Measurements from ENCODE around the gene PSMD3.
"Not testable (repeated sequence)": the region's sequence is repeated elsewhere in the genome, so short reads cannot be mapped to it uniquely, and the experiment has no call there.

Gene PSMD3

GRCh38 chr17:39994448-39994847 is 13.8 kb downstream of the PSMD3 start:
- DNase-seq = peak in 1 of 10 donors; percentile 67
- intact Hi-C loops (cut with DNase I) = no loop called here

GRCh38 chr17:39995438-39995837 is 14.8 kb downstream of the PSMD3 start:
- intact Hi-C loops (cut with DNase I) = no loop called here
- peak in 1 of 10 donors; percentile 68 for DNase-seq

- intact Hi-C loops (cut with DNase I) = no loop called here
- DNase-seq = peak in 1 of 10 donors; percentile 69
These were observed 15.6 kb downstream of the PSMD3 start for GRCh38 chr17:39996162-39996561.

- peak in 1 of 10 donors; percentile 47 for DNase-seq
- intact Hi-C loops (cut with DNase I) = no loop called here
These were observed 16.2 kb downstream of the PSMD3 start for GRCh38 chr17:39996800-39997199.

- intact Hi-C loops (cut with DNase I) = no loop called here
- DNase-seq = peak in 2 of 10 donors; percentile 37 to 45
These were observed 16.9 kb downstream of the PSMD3 start for GRCh38 chr17:39997543-39997942.

GRCh38 chr17:39999067-39999466 is 18.5 kb downstream of the PSMD3 start:
- DNase-seq = no peak
- intact Hi-C loops (cut with DNase I) = no loop called here

- intact Hi-C loops (cut with DNase I) = no loop called here
- DNase-seq = no peak
These were observed 19.6 kb downstream of the PSMD3 start for GRCh38 chr17:40000161-40000560.

GRCh38 chr17:40001335-40001734 is 20.7 kb downstream of the PSMD3 start:
- intact Hi-C loops (cut with DNase I); DNase-seq: not testable (repeated sequence)

- intact Hi-C loops (cut with DNase I) = no loop called here
- no peak for DNase-seq
These were observed 23.5 kb downstream of the PSMD3 start for GRCh38 chr17:40004072-40004471.

- intact Hi-C loops (cut with DNase I) = no loop called here
These were observed 24.1 kb downstream of the PSMD3 start for GRCh38 chr17:40004712-40005111.

GRCh38 chr17:40005520-40005919 is 24.9 kb downstream of the PSMD3 start:
- no peak for DNase-seq
- intact Hi-C loops (cut with DNase I) = no loop called here

More at GRCh38 chr17:40004712-40005111, 24.1 kb downstream of the PSMD3 start:
- peak in 1 of 10 donors; percentile 6 for DNase-seq

- intact Hi-C loops (cut with DNase I) = loop anchor here (5.0 to 10.0 kb wide), 3 partner anchors 154 to 284 kb away; no protein-coding TSS in a partner anchor
- DNase-seq = peak in 2 of 10 donors; percentile 19 to 53
These were observed 30.4 kb downstream of the PSMD3 start for GRCh38 chr17:40010946-40011500.

- peak in 1 of 10 donors; percentile 3 for DNase-seq
- intact Hi-C loops (cut with DNase I) = loop anchor here (5.0 to 10.0 kb wide), 3 partner anchors 153 to 283 kb away; no protein-coding TSS in a partner anchor
These were observed 31.5 kb downstream of the PSMD3 start for GRCh38 chr17:40012017-40012647.

- intact Hi-C loops (cut with DNase I) = loop anchor here (5.0 to 10.0 kb wide), 3 partner anchors 150 to 280 kb away; no protein-coding TSS in a partner anchor
- DNase-seq = peak in 1 of 10 donors; percentile 55
These were observed 33.9 kb downstream of the PSMD3 start for GRCh38 chr17:40014375-40014980.

GRCh38 chr17:40015005-40015997 is 34.7 kb downstream of the PSMD3 start, which contains the start of gene CSF3:
CSF3 (plus strand) TSS chr17:40015440; CDS start chr17:40015475, 35 bp downstream.
- intact Hi-C loops (cut with DNase I) = loop anchor here (10.0 kb wide), 2 partner anchors 150 to 280 kb away; no protein-coding TSS in a partner anchor
- DNase-seq = peak in 1 of 10 donors; percentile 77

- intact Hi-C loops (cut with DNase I) = loop anchor here (10.0 kb wide), 2 partner anchors 149 to 279 kb away; no protein-coding TSS in a partner anchor
- DNase-seq = peak in 2 of 10 donors; percentile 61 to 79
These were observed 35.7 kb downstream of the PSMD3 start for GRCh38 chr17:40015998-40016985.

GRCh38 chr17:40017422-40018080 is 36.9 kb downstream of the PSMD3 start:
- intact Hi-C loops (cut with DNase I) = loop anchor here (10.0 kb wide), 2 partner anchors 147 to 277 kb away; no protein-coding TSS in a partner anchor
- DNase-seq = peak in 1 of 10 donors; percentile 71

All from posterior cingulate gyrus (tissue), 11 donors.